ENCODE measurements around the gene PSG11. TPM values are rescaled to one million over a fixed set of nuclear protein-coding genes. Genes with fewer than 3 reads are reported as not detected.

PSG11 gene
- total RNA-seq, 1 donor from 2014 or later = not detected

Other genes starting within 250 kb of the PSG11 start
- gene PSG1, start 146.8 kb downstream of the PSG11 start, total RNA-seq = not detected
- not detected for gene PSG6, start 108.6 kb downstream of the PSG11 start, total RNA-seq
- not detected for gene PSG7, start 89.3 kb downstream of the PSG11 start, total RNA-seq
- gene PSG2, start 56.2 kb upstream of the PSG11 start, total RNA-seq = not detected
- gene PSG5, start 160.1 kb upstream of the PSG11 start, total RNA-seq = not detected
- gene PSG4, start 179.2 kb upstream of the PSG11 start, total RNA-seq = not detected
- gene PSG9, start 243.1 kb upstream of the PSG11 start, total RNA-seq = not detected